ENCODE measurements around the gene PHF2. TPM values are rescaled to one million over a fixed set of nuclear protein-coding genes. Genes with fewer than 3 reads are reported as not detected.
A peak's percentile ranks its signal among the peaks of the same experiment; 100 is the strongest.

Gene PHF2
- total RNA-seq, 1 experiment from 2014 or later, result 16.7 TPM

DNA sequence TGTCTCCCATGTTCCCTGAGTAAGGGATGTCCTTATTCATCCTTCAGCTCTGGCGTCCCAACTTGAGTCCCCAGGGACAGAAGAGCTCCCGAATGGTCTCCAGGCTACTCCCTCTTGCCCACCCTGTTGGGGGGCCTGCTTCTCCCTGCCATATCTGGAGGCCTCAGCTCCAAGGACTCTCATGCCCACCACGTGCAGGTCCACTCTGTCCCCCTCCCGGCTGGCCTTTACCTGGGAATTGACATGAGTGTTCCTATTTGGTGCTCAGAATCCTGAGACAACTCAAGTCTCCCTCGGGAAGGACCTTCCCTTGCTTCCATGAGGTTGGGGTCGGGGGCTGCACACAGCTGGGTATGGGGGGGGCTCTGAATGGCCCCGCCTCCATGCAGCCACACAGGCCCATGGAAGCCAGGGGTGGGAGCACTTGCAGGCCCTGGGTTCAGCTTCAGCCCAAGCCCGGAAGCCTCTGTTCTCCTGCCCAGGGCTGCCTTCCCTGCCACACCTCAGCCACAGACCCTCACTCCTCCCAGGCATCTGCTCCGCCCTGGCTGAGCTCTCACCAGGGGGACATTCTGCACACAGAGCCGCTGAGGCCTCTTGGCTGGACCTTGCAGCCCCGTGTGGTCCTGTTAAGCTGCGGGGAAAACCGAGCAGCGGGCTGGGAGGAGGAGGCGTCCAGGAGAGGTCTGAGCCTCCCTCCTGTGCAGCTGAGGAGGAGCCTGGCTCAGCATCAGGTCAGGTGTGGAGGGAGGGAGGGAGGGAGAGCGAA is 121.9 kb downstream of the PHF2 start:
- no peak for DNase-seq (ENCODE audit: low read depth)

DNA sequence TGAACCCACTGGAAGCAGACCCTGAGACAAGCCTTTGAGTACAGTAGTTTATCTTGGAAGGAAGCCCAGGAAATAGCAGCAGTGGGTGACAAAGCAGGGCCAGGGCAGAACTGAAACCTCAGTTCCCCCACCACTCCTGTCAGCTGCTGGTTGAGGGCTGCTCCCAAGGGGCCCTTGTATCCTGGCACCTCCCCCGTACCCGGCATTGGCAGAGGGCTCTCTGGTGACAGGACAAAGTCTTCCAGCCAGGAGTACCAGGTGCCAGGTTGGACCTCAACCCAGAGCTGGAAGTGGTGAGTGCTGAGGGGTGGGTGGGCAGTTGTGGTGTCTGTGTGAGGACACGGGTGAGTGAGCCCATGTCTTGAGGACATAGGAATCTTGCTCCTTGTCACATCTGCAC is 123.3 kb downstream of the PHF2 start:
- no peak for DNase-seq (ENCODE audit: low read depth)

DNA sequence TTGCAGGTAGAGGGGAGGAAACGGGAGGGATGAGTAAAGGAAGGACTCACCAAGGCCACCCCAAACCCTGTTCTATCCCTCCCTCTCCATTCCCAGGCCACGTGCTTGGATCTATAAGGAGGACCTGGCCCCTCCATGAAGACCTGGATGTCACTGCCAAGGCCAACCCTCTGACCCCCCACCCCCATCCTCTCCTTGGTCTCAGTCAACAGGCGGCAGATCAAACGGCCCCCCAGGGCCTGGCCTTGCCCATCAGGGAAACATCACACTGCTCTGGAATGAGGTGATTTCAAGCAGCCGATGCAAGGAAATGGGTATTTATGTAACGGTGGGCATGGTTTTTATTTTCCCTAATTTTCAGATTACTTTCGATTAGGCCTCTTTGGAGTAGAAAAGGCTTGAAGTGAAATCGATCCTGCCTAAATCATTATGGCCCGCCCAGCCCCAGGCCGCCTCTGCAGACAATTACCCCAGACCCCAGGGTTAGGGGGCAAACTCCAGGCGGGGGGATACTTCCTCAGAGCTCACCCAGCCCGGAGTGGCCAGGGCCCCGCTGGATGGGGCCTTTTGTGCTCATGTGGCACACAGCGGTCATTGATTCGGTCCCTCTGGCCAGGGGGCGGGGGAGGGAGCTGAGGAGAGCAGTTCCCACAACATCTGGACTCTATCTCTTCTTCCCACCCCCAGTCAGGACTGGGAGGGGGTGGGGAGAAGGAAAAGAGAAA is 125.3 kb downstream of the PHF2 start:
- DNase-seq (ENCODE audit: low read depth), result no peak

DNA sequence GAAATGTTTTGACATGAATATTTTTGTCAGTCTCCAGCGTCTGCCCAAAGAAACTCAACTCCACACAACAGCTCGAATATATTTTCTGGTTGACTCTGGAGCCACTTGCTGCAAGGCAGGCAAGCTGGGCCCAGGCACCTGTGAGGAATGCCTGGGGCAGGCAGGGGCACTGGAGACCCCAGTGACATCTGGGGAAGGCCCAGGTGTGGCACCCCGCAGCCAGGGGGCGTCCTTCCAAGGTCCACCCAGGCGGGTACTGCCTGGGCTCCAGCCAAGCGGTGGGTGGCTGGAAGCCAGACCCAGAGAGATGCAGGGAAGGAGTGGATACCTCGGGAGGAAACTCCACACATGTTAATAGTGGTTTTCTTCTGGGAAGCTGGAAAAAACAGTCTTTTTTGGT is 125.9 kb downstream of the PHF2 start:
- DNase-seq (ENCODE audit: low read depth), result no peak

DNA sequence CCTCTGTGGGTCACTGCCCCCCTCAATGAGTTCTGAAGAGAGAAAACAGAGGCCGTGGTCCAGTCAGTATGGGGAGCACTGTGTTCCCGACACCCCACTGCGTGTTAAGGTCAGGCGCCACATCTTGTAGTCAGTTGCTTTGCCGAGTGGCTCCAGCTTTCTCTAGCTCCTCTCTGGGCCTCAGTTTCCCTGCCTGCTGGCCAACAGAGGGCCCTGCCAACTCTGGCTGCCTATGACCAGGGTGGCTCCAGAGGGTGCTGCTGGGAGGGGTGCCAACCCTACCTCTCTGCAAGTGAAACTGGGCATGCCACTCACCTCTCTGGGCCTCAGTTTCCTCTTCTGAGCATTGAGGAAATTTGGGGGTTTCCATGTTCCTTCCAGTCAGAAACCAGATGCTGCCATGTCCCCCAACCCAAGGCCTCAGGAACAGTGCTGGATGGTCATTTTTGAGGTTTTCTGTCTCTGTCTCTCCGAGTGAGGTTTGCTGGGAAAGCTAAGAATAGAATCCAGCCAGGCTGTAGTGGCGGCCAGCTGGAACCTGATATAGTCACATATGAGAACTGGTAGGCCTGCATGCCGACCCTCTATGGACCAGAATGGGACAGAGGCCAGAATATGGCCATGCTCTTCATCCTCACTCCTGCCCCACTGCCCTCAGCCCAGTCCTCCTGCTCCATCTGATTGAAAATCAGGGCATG is 132.1 kb downstream of the PHF2 start:
- no peak for DNase-seq (ENCODE audit: low read depth)

DNA sequence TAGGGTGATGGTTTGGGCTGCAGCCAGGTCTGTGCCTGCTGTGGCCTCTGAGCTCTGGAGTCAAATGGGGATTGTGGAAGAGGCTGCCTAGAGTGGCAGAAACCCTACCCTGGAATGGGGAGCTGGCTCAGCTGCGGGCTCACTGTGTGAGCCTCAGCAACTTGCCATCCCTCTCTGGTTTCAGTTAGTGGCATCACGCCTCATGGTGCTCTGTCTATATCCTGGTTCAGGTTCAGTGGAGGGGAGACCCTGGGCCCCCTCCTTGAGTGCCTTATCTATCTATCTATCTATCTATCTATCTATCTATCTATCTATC is 132.6 kb downstream of the PHF2 start:
- DNase-seq (ENCODE audit: low read depth), result no peak

DNA sequence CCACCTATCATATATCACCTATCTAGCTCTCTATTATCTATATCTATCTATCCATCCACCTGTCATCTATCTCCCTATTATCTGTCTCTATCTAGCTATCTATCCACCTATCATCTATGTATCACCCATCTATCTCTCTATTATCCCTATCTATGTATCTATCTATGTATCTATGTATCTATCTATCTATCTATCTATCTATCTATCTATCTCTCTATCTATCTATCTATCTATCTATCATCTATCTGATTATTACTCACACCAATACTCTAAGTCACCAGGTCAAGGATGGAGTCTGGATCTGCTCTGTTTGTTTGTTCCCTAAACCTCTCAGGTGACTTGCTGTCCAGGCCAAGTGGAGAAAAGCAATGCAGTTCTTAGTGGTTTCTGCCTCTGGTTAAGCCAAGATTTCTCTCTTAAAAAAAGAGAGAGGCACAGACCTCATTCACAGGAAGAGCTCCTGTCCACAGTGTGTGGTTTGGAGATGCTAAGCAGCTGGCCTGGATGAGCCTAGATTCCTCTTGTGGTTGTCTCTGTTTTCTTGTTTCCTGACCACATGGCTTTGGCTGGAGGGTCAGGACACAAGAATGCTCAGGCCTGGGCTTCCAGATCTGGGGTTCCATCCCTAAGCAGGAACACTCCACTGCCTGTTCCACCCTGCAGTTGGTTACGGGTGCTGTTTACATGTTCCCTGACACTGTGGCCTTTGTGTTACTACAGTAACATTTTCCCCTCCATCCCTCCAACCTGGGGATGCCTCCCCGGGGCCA is 133.4 kb downstream of the PHF2 start:
- DNase-seq (ENCODE audit: low read depth), result peak; percentile 5

DNA sequence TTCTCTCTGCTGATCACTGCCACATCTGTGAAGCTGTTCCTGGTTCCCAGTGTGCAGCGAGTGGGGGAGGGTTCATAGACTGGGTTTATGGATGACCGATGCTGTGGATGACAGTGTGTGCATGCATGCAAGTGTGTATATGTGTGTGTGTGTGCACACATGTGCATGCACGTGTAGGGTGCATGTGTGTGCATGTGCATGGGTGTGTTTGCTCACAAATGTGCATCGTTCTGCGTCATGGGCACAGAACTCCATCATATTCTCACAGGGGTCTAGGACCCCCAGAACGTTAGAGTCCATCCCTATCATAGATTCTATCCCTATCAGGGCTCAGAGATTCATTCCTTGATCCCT is 134.0 kb downstream of the PHF2 start:
- no peak for DNase-seq (ENCODE audit: low read depth)

DNA sequence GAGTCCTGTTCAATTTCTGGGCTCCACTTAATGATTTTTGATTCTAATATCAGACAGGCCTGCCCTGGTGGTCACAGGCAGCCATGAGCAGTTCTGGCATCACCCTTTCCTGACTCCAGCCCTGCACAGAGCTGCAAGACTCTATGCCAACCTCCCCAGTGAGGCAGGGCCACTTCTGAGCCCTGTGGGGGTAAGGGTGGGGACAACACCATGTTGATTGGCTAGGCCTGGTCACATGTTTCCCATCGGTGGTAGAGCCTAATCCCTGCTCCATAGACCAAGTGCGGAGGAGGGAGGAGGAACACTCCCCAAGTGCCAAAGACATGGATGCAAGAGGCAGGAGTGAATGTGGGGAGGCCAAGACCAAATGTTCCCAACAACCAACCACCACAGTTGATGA is 134.6 kb downstream of the PHF2 start:
- no peak for DNase-seq (ENCODE audit: low read depth)

DNA sequence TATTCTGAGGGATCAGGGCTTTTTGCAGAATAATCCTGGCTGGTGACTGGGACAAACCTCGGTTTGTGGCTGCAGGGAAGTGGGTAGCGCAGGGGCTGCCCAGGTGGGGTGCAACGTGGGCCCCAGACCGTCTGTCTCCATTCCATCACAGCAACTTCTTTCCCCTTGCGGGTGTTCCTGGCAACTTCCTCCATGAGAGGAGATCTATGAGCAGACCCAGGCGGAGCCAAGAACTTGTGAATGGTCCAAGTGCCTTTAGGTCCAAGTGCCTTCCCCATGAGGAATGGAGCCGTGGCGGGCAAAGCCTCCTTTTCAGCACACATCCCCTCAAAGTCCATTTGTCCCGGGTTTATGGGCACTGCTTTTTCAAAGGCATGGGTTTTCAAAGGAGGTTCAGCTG is 136.5 kb downstream of the PHF2 start:
- DNase-seq (ENCODE audit: low read depth), result no peak

DNA sequence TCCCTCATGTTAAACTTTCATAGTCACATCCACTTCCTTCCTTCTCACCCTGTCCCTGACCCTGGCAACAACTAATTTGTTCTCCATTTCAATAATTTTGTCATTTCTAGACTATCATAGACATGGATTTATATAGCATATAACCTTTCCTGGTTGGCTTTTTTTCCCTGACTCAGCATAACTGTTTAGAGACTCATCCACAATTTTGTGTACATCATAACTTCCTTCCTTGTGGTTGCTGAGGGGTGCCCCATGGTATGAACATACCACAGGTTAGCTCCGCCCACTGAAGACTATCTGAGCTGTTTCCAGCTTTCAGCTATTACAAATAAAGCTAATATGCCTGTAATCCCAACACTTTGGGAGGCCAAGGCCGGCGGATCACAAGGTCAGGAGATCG is 137.3 kb downstream of the PHF2 start:
- DNase-seq (ENCODE audit: low read depth), result no peak

DNA sequence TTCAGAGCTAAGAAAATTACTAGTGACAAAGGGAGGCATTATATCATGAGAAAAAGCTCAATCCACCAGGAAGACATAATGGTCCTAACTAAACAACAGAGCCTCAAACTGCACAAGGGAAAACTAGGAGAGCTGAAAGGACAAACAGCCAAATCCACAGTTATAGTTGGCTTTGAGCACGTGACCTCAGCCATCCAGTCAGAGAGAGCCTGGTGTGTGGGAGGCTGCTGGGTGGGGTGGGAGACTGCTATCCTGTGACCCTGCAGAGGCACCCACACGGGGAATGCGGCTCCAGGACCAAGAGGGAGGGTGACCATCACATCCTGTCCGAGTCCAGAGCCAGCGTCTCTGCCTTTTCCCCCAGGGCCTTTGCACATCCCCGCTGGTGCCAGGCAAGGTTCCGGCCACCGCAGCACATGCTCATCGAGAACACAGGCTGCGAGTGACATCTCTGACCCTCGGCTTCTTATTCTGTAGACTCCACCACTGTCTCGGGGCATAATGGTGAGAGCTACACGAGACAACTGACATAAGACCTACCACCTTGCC is 145.1 kb downstream of the PHF2 start:
- no peak for DNase-seq (ENCODE audit: low read depth)

DNA sequence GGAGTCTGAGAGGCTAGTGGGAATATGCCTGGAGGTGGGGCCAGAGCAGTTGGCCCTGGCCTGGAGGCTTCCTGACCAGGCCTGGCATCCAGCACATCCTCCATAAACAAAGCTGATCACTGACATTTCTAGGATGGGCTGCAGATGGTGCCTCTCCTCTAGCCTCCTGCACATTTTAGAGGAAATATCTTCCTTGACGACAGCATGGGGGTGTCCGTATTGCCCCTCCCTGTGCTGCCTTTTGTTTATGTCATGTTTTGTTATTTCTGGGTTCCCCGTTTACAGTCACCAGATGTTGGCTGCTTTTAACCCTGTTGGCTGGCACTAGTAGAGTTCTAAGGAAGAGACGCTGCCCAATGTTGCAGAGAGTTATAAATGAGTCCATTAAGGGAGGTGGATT is 148.5 kb downstream of the PHF2 start:
- no peak for DNase-seq (ENCODE audit: low read depth)

DNA sequence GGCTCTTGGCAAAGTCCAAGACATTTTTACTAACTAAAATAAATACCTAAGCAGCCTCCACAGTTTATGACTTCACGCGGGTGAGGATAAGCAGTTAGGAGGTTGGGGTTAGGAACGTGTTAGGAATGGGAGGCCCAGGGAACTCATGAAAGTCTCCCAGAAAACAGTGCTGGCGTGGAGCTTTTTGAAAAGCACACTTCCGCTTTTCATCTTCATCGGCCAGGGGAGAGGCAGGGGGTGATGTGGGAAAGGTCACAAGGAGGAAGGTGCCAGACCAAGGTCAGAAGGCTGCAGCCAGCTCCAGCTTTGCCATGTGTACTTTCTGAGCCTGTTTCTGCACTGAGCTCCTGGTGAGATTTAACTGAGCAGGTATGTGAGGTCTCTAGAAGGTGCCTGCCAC is 149.0 kb downstream of the PHF2 start:
- DNase-seq (ENCODE audit: low read depth), result no peak

DNA sequence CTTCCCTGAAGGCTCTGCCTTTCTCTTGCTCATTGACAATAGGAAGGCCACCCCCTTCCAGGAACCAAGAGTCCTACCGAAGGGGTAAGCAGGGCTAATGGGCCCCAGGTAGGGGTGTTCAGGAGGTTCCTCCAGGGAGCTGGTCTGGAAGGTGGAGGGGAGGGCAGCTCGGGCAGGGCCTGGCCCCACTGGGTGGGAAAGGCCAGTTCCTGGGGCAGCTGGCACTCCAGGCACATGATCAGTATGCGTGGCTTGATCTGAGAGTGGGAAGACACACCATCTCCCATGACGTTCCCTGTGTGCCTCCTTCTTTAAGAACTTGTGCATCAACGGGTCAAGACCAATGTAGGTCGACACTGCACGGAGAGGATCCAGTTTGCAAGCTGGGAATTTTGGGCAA is 149.8 kb downstream of the PHF2 start:
- DNase-seq (ENCODE audit: low read depth), result no peak

Other genes starting within 250 kb of the PHF2 start
- gene FAM120A, start 124.9 kb upstream of the PHF2 start, total RNA-seq (2014; rRNA removed), result 79.0 and 88.5 TPM in 2 replicates
- gene FAM120AOS, start 123.0 kb upstream of the PHF2 start, total RNA-seq (2014; rRNA removed), result 32.3 and 40.4 TPM in 2 replicates